ENCODE data around the gene PNRC1.
"Not testable (repeated sequence)": the region's sequence is repeated elsewhere in the genome, so short reads cannot be mapped to it uniquely, and the experiment has no call there.

The PNRC1 gene

DNA sequence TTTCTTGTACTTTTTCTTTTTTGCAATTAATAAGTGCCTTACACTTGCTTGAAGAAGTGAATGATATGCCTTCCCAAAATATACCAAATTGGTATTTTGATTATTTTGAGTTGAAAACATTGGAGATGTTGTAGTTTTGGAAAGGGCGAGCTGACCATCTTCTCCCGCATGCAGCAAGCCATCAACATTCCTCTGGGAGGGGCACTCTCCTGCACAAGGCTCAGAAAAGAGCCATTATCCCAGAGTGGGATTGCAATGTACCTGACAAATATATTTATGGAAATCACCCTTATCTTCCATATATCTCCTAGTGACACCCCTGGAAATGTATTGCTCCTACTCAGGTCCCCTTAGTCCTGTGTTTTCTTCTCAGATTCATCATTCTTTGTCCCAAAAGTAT lies 22.8 kb upstream of the PNRC1 start:
- Histone ChIP-seq H3K9me3 (ENCODE audit: control insufficient read depth, low read length) (no peaks in the 10 kb centered on the region), H3K36me3 (ENCODE audit: control insufficient read depth, insufficient read depth, low read length) (no peaks in the 10 kb centered on the region), H3K4me3 (ENCODE audit: insufficient read depth, low read depth, low read length) (no peak overlapping the region), H3K4me1 (ENCODE audit: control insufficient read depth, insufficient read depth, low read length) (no peaks in the 10 kb centered on the region), H3K27me3 (ENCODE audit: control insufficient read depth, insufficient read depth, low read length, poor library complexity, severe bottlenecking) (no peaks in the 10 kb centered on the region), H3K27ac (ENCODE audit: insufficient read depth, low read depth, low read length, poor library complexity, severe bottlenecking) (no peak overlapping the region)
- WGBS, 2 experiments, result 82 to 83% methylated on average over 2 of the region's 2 CpGs

DNA sequence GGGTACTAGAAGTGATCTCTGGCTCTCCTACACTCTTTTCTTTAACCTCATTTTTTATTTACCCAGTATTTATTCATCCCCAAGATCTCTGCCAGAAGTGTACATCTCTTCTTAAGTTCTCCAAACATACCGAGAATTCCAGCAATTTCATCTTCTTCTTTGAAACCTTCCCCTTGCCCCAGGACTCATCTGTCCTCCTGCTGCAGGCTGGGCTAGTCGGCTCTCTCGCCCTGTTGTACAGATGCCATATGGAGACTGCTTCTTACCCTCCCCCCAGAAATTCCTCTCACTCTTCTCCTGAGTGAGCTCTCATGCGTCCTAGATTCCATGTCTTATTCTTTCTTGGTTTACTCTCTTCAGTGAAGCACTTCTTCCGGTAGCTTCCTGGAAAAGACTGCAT lies 21.9 kb upstream of the PNRC1 start:
- H3K36me3 ChIP-seq (ENCODE audit: control insufficient read depth, insufficient read depth, low read length), result no peaks in the 10 kb centered on the region
- no peak overlapping the region for H3K4me3 ChIP-seq (ENCODE audit: insufficient read depth, low read depth, low read length)
- H3K4me1 ChIP-seq (ENCODE audit: control insufficient read depth, insufficient read depth, low read length), result no peaks in the 10 kb centered on the region
- H3K9me3 ChIP-seq (ENCODE audit: control insufficient read depth, low read length), result no peaks in the 10 kb centered on the region
- WGBS, 2 experiments, result 76 to 79% methylated on average over 5 of the region's 5 CpGs
- H3K27me3 ChIP-seq (ENCODE audit: control insufficient read depth, insufficient read depth, low read length, poor library complexity, severe bottlenecking), result no peaks in the 10 kb centered on the region
- no peak overlapping the region for H3K27ac ChIP-seq (ENCODE audit: insufficient read depth, low read depth, low read length, poor library complexity, severe bottlenecking)

DNA sequence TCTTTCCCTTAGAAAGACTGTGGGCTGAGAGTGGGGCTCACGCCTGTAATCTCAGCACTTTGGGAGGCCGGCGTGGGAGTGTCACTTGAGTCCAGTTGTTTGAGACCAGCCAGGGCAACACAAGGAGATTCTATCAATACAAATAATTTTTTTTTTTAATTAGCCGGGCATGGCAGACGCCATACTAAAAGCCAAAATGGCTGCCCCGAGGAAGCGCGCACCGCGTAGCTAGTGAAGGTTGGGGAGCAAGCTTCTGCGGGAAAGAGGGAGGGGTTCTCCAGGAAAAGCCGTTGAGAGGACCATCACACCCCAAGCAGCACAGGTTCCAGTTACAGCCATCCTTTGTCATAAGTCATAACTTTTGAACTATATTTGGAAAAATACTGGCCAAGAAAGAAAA lies 21.3 kb upstream of the PNRC1 start:
- WGBS, 2 experiments, result 93 to 96% methylated on average over 12 of the region's 12 CpGs
- Histone ChIP-seq H3K27me3 (ENCODE audit: control insufficient read depth, insufficient read depth, low read length, poor library complexity, severe bottlenecking) (no peaks in the 10 kb centered on the region), H3K9me3 (ENCODE audit: control insufficient read depth, low read length) (no peaks in the 10 kb centered on the region), H3K36me3 (ENCODE audit: control insufficient read depth, insufficient read depth, low read length) (no peaks in the 10 kb centered on the region), H3K4me3 (ENCODE audit: insufficient read depth, low read depth, low read length) (no peak overlapping the region), H3K27ac (ENCODE audit: insufficient read depth, low read depth, low read length, poor library complexity, severe bottlenecking) (no peak overlapping the region), H3K4me1 (ENCODE audit: control insufficient read depth, insufficient read depth, low read length) (no peaks in the 10 kb centered on the region)

DNA sequence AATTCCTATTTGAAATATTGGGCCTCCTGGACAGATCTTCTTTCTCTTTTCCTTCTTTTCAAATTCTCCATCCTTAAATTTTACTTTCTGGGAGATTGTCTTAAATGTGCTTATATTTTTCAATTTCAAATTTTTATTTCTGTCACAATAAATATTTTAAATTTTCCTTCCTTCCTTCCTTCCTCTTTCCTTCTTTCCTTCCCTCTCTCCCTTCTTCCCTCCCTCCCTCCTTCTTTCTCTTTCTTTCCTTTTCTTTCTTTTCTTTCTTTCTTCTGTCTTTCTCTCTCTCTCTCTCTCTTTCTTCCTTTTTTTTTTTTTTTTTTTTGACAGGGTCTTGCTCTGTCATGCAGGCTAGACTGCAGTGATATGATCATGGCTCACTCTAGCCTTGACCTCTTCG lies 16.7 kb upstream of the PNRC1 start:
- 90 to 100% methylated on average over 1 of the region's 1 CpG for WGBS, 2 experiments
- H3K4me1 ChIP-seq (ENCODE audit: control insufficient read depth, insufficient read depth, low read length), result no peaks in the 10 kb centered on the region
- H3K9me3 ChIP-seq (ENCODE audit: control insufficient read depth, low read length), result no peaks in the 10 kb centered on the region
- no peak overlapping the region for H3K4me3 ChIP-seq (ENCODE audit: insufficient read depth, low read depth, low read length)
- H3K27ac ChIP-seq (ENCODE audit: insufficient read depth, low read depth, low read length, poor library complexity, severe bottlenecking), result no peak overlapping the region
- no peaks in the 10 kb centered on the region for H3K36me3 ChIP-seq (ENCODE audit: control insufficient read depth, insufficient read depth, low read length)
- H3K27me3 ChIP-seq (ENCODE audit: control insufficient read depth, insufficient read depth, low read length, poor library complexity, severe bottlenecking), result no peaks in the 10 kb centered on the region

DNA sequence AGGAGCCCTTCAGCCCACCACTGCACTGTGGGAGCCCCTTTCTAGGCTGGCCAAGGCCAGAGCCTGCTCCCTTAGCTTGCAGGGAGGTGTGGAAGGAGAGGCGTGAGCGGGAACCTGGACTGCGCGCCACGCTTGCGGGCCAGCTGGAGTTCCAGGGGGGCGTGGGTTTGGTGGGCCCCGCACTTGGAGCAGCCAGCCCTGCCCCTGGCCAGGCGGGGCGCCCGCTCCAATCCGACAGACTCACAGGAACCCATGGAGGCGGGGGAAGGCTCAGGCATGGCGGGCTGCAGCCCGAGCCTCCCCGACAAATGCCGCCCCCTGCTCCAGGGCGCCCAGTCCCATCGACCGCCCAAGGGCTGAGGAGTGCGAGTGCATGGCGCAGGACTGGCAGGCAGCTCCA lies 15.6 kb upstream of the PNRC1 start:
- H3K4me1 ChIP-seq (ENCODE audit: control insufficient read depth, insufficient read depth, low read length); H3K4me3 ChIP-seq (ENCODE audit: insufficient read depth, low read depth, low read length); H3K27ac ChIP-seq (ENCODE audit: insufficient read depth, low read depth, low read length, poor library complexity, severe bottlenecking); H3K9me3 ChIP-seq (ENCODE audit: control insufficient read depth, low read length); H3K27me3 ChIP-seq (ENCODE audit: control insufficient read depth, insufficient read depth, low read length, poor library complexity, severe bottlenecking); H3K36me3 ChIP-seq (ENCODE audit: control insufficient read depth, insufficient read depth, low read length): not testable (repeated sequence)
- 93% methylated on average over 22 of the region's 22 CpGs for WGBS, 2 experiments

DNA sequence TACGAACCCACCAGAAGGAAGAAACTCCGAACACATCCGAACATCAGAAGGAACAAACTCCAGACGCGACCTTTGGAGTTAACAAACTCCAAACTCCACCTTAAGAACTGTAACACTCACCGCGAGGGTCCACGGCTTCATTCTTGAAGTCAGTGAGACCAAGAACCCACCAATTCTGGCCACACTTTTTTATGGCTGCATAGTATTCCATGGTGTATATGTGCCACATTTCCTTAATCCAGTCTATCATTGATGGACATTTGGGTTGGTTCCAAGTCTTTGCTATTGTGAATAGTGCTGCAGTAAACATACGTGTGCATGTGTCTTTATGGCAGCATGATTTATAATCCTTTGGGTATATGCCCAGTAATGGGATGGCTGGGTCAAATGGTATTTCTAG lies 14.4 kb upstream of the PNRC1 start:
- H3K27ac ChIP-seq (ENCODE audit: insufficient read depth, low read depth, low read length, poor library complexity, severe bottlenecking); H3K9me3 ChIP-seq (ENCODE audit: control insufficient read depth, low read length); H3K4me3 ChIP-seq (ENCODE audit: insufficient read depth, low read depth, low read length); H3K36me3 ChIP-seq (ENCODE audit: control insufficient read depth, insufficient read depth, low read length); H3K27me3 ChIP-seq (ENCODE audit: control insufficient read depth, insufficient read depth, low read length, poor library complexity, severe bottlenecking); H3K4me1 ChIP-seq (ENCODE audit: control insufficient read depth, insufficient read depth, low read length): not testable (repeated sequence)
- whole genome bisulfite sequencing, 2 experiments, result 90 to 93% methylated on average over 9 of the region's 9 CpGs

DNA sequence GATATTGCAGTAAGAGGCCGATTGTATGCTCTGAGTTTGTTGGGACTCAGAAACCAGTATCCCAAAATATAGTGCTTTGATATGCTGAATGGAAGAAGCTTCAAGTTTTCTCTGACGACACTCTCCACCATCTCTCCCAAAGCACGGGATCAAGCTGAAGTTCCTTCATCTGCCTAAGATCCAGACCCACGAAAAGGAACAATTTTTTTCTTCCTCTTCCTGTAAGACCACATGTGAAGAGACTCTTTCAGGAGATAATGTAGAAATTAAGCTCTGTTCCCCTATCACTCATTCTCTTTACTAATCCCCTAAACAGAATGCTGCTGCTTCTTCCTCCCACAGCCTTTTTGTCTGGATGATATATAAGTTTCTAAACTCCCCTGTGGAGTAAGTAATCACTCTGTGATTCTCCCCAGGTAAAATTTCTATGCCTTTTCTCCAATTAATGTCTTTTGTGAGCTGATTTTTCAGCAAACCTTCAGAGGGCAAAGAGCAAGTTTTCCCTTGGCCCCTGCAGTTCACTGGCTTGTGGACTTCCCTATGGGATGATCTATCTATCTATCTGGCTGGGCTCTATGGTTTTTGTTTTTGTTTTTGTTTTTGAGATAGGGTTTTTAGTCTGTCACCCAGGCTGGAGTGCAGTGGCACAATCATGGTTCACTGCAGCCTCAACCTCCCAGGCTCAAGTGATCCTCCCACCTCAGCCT lies 13.5 kb upstream of the PNRC1 start:
- Histone ChIP-seq H3K4me1 (ENCODE audit: control insufficient read depth, insufficient read depth, low read length) (no peaks in the 10 kb centered on the region), H3K36me3 (ENCODE audit: control insufficient read depth, insufficient read depth, low read length) (no peaks in the 10 kb centered on the region), H3K27ac (ENCODE audit: insufficient read depth, low read depth, low read length, poor library complexity, severe bottlenecking) (no peak overlapping the region), H3K9me3 (ENCODE audit: control insufficient read depth, low read length) (no peaks in the 10 kb centered on the region), H3K4me3 (ENCODE audit: insufficient read depth, low read depth, low read length) (no peak overlapping the region), H3K27me3 (ENCODE audit: control insufficient read depth, insufficient read depth, low read length, poor library complexity, severe bottlenecking) (no peaks in the 10 kb centered on the region)
- WGBS, 2 experiments, result 55 to 61% methylated on average over 4 of the region's 4 CpGs

DNA sequence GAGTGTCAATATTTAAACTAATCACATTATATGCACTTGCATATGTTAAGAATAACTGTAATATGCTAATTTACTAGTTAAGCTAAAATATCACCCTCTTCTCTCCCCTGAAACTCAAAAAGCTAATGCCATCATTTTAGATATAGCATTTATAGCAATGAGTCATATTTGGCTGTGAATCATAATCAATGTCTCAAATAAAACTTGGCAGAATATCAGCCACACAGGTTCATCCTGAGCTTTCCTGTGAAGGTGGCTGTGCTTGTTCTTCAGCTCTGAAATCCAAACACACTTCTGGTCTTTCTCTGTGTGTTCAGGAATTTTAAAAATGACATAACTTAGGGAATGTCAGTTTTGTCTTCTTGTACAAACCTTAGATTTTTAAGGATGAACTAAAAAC lies 12.8 kb upstream of the PNRC1 start:
- H3K4me3 ChIP-seq (ENCODE audit: insufficient read depth, low read depth, low read length), result no peak overlapping the region
- no peaks in the 10 kb centered on the region for H3K4me1 ChIP-seq (ENCODE audit: control insufficient read depth, insufficient read depth, low read length)
- no peaks in the 10 kb centered on the region for H3K36me3 ChIP-seq (ENCODE audit: control insufficient read depth, insufficient read depth, low read length)
- no peaks in the 10 kb centered on the region for H3K9me3 ChIP-seq (ENCODE audit: control insufficient read depth, low read length)
- H3K27ac ChIP-seq (ENCODE audit: insufficient read depth, low read depth, low read length, poor library complexity, severe bottlenecking), result no peak overlapping the region
- no peaks in the 10 kb centered on the region for H3K27me3 ChIP-seq (ENCODE audit: control insufficient read depth, insufficient read depth, low read length, poor library complexity, severe bottlenecking)

DNA sequence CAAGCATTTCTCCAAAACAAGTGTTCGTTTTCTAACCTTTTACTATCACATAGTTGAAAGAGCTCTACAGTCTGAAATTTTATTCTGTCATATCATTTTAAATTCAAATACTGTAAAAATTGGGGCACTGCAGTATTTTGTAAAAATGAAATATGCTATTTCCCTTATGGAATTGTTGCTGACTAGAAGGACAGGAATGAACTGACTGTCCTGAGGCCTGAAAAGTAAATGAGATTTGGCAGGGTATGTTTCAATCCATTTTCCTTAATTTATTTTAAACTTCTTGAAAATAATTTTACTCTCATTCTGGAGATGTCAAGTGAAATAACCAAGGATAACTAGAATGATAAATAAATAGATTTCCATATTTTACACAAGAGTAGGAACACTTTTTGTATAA lies 11.9 kb upstream of the PNRC1 start:
- Histone ChIP-seq H3K4me1 (ENCODE audit: control insufficient read depth, insufficient read depth, low read length) (no peaks in the 10 kb centered on the region), H3K36me3 (ENCODE audit: control insufficient read depth, insufficient read depth, low read length) (no peaks in the 10 kb centered on the region), H3K4me3 (ENCODE audit: insufficient read depth, low read depth, low read length) (no peak overlapping the region), H3K9me3 (ENCODE audit: control insufficient read depth, low read length) (no peaks in the 10 kb centered on the region), H3K27me3 (ENCODE audit: control insufficient read depth, insufficient read depth, low read length, poor library complexity, severe bottlenecking) (no peaks in the 10 kb centered on the region), H3K27ac (ENCODE audit: insufficient read depth, low read depth, low read length, poor library complexity, severe bottlenecking) (no peak overlapping the region)
- WGBS, 2 experiments, result 38 to 45% methylated on average over 1 of the region's 1 CpG

DNA sequence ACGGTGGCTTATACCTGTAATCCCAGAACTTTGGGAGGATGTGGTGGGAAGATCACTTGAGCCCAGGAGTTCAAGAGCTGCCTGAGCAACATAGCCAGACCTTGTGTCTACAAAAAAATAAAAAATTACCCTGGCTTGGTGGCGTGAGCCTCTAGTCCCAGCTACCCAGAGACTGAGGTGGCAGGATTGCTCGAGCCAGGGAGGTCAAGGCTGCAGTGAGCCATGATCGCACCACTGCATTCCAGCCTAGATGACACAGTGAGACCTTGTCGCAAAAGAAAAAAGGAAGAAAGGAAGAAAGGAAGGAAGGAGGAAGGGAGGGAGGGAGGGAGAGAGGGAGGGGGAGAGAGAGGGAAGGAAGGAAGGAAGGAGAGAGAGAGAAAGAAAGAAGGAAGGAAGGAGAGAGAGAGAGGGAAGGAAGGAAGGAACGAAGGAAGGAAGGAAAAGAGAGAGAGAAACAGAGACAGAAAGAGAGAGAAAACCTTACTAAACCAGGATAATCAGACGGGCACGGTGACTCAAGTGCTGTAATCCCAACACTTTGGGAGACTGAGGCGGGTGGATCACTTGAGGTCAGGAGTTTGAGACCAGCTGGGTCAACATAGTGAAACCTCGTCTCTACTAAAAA lies 10.9 kb upstream of the PNRC1 start:
- WGBS, 2 experiments, result 86 to 90% methylated on average over 10 of the region's 10 CpGs
- no peak overlapping the region for H3K27ac ChIP-seq (ENCODE audit: insufficient read depth, low read depth, low read length, poor library complexity, severe bottlenecking)
- no peak overlapping the region for H3K4me3 ChIP-seq (ENCODE audit: insufficient read depth, low read depth, low read length)
- H3K27me3 ChIP-seq (ENCODE audit: control insufficient read depth, insufficient read depth, low read length, poor library complexity, severe bottlenecking), result no peaks in the 10 kb centered on the region
- no peaks in the 10 kb centered on the region for H3K4me1 ChIP-seq (ENCODE audit: control insufficient read depth, insufficient read depth, low read length)
- H3K36me3 ChIP-seq (ENCODE audit: control insufficient read depth, insufficient read depth, low read length), result no peaks in the 10 kb centered on the region
- no peaks in the 10 kb centered on the region for H3K9me3 ChIP-seq (ENCODE audit: control insufficient read depth, low read length)

DNA sequence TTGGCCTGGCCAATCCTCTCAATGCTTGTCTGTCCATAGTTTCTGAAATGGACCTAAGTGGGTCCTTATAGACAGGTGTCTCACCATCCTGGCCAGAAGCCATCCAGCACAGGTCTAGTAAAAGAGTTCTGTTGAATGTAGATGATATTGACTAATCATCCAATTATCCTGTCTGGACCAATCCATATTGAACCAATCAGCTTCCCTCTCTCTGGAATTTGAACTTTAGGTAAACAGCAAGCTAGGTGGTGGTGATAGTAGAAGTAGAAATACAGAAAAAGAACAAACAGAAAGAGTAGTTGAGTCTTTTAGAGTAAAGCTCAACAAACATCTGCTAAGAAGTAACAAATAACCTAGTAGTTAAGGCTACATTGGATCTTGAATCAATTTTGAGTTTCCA lies 9.5 kb upstream of the PNRC1 start:
- no peaks in the 10 kb centered on the region for H3K36me3 ChIP-seq (ENCODE audit: control insufficient read depth, insufficient read depth, low read length)
- no peaks in the 10 kb centered on the region for H3K9me3 ChIP-seq (ENCODE audit: control insufficient read depth, low read length)
- H3K4me1 ChIP-seq (ENCODE audit: control insufficient read depth, insufficient read depth, low read length), result no peaks in the 10 kb centered on the region
- no peaks in the 10 kb centered on the region for H3K27me3 ChIP-seq (ENCODE audit: control insufficient read depth, insufficient read depth, low read length, poor library complexity, severe bottlenecking)
- H3K27ac ChIP-seq (ENCODE audit: insufficient read depth, low read depth, low read length, poor library complexity, severe bottlenecking), result no peak overlapping the region
- H3K4me3 ChIP-seq (ENCODE audit: insufficient read depth, low read depth, low read length), result no peak overlapping the region

Measured in ectodermal cell (in vitro differentiated cells).